ENCODE measurements around the gene ACVR2B.

DNA sequence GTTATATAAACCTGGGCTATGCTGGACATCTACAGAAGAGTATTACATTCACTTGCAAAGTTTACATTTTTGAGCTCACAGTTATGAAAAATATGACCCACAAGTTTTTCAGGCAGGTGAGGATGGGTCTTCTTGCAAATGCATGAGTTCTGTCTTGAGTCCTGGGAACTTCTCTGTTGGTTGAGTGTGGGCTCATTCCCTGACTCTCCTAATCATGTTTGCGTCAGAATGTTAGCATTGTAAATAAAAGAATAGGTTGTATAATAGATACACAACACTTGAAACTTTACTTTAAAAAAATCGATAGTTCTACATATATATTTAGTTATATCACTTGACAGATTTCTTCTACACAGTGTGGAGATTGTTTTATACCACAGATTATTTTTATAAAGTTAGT lies 35.3 kb downstream of the ACVR2B start:
- TF ChIP-seq, protein P1, sequence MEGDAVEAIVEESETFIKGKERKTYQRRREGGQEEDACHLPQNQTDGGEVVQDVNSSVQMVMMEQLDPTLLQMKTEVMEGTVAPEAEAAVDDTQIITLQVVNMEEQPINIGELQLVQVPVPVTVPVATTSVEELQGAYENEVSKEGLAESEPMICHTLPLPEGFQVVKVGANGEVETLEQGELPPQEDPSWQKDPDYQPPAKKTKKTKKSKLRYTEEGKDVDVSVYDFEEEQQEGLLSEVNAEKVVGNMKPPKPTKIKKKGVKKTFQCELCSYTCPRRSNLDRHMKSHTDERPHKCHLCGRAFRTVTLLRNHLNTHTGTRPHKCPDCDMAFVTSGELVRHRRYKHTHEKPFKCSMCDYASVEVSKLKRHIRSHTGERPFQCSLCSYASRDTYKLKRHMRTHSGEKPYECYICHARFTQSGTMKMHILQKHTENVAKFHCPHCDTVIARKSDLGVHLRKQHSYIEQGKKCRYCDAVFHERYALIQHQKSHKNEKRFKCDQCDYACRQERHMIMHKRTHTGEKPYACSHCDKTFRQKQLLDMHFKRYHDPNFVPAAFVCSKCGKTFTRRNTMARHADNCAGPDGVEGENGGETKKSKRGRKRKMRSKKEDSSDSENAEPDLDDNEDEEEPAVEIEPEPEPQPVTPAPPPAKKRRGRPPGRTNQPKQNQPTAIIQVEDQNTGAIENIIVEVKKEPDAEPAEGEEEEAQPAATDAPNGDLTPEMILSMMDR (IDR thresholded peaks at IDR 0.05), result no peak
- TF ChIP-seq POLR2A (IDR thresholded peaks at IDR 0.05), result no peak
